H9 (cell line): ENCODE measurements around the gene PTF1A. TPM values are rescaled to one million over a fixed set of nuclear protein-coding genes. Genes with fewer than 3 reads are reported as not detected.

Source experiments
- DNase-seq: peaks from one replicate; pipeline ENCODE4 v3.0.0-alpha.2; 2017
- H2AFZ ChIP-seq: one replicate; pipeline ENCODE4 v1.6.1; 2013; ENCODE audit warnings: mild to moderate bottlenecking, low read length, control low read depth, moderate library complexity
- H2AK5ac ChIP-seq: 2 replicates; pipeline ENCODE4 v1.6.1; 2013; ENCODE audit warnings: low read length, control low read depth, mixed read lengths; ENCODE audit not compliant: insufficient read length
- H2BK120ac ChIP-seq: one replicate; pipeline ENCODE4 v1.6.1; 2013; ENCODE audit warnings: low read depth, mild to moderate bottlenecking, low read length, control low read depth, inconsistent platforms; ENCODE audit not compliant: poor library complexity, severe bottlenecking
- H2BK12ac ChIP-seq: 2 replicates; pipeline ENCODE4 v1.6.1; 2013; ENCODE audit warnings: low read length, control low read depth, mixed read lengths, low read depth; ENCODE audit not compliant: insufficient read length
- H2BK15ac ChIP-seq: 2 replicates; pipeline ENCODE4 v1.6.1; 2013; ENCODE audit warnings: low read depth, low read length, control low read depth
- H2BK20ac ChIP-seq: one replicate; pipeline ENCODE4 v1.6.1; 2013; ENCODE audit warnings: low read depth, mild to moderate bottlenecking, low read length, control low read depth, inconsistent platforms; ENCODE audit not compliant: poor library complexity, severe bottlenecking
- H2BK5ac ChIP-seq: 2 replicates; pipeline ENCODE4 v1.6.1; 2013; ENCODE audit warnings: low read length, control low read depth, mixed read lengths; ENCODE audit not compliant: insufficient read length
- H3K14ac ChIP-seq: 2 replicates; pipeline ENCODE4 v1.6.1; 2013; ENCODE audit warnings: low read length, control low read depth; ENCODE audit not compliant: insufficient read depth
- H3K18ac ChIP-seq: 2 replicates; pipeline ENCODE4 v1.6.1; 2013; ENCODE audit warnings: low read depth, mild to moderate bottlenecking, mixed read lengths, low read length, control low read depth; ENCODE audit not compliant: insufficient read length
- H3K23ac ChIP-seq: 2 replicates; pipeline ENCODE4 v1.6.1; 2013; ENCODE audit warnings: low read length, control low read depth, mixed read lengths, low read depth; ENCODE audit not compliant: insufficient read length
- H3K23me2 ChIP-seq: 2 replicates; pipeline ENCODE4 v1.6.1; 2013; ENCODE audit warnings: low read depth, mild to moderate bottlenecking, mixed read lengths, low read length, control low read depth; ENCODE audit not compliant: insufficient read length, poor library complexity, severe bottlenecking
- H3K27ac ChIP-seq: 2 replicates; pipeline ENCODE4 v1.5.1; 2013; ENCODE audit warnings: low read length, control low read depth, mixed read lengths, low read depth; ENCODE audit not compliant: insufficient read length
- H3K27me3 ChIP-seq: 2 replicates; pipeline ENCODE4 v1.6.1; 2013; ENCODE audit warnings: low read length, control low read depth, inconsistent platforms; ENCODE audit not compliant: insufficient read depth
- H3K4ac ChIP-seq: 2 replicates; pipeline ENCODE4 v1.6.1; 2013; ENCODE audit warnings: low read depth, mild to moderate bottlenecking, control low read depth, inconsistent platforms, low read length, moderate library complexity
- H3K4me1 ChIP-seq: 2 replicates; pipeline ENCODE4 v1.6.1; 2013; ENCODE audit warnings: low read length, control low read depth, inconsistent platforms; ENCODE audit not compliant: insufficient read depth
- H3K4me2 ChIP-seq: 2 replicates; pipeline ENCODE4 v1.6.1; 2013; ENCODE audit warnings: low read length, control low read depth, mixed read lengths; ENCODE audit not compliant: insufficient read length, insufficient read depth
- H3K56ac ChIP-seq: 2 replicates; pipeline ENCODE4 v1.6.1; 2013; ENCODE audit warnings: low read depth, mild to moderate bottlenecking, mixed read lengths, low read length, control low read depth; ENCODE audit not compliant: insufficient read length
- H3K79me1 ChIP-seq: 2 replicates; pipeline ENCODE4 v1.6.1; 2013; ENCODE audit warnings: low read depth, mild to moderate bottlenecking, moderate library complexity, low read length, control low read depth, inconsistent platforms; ENCODE audit not compliant: insufficient read depth, poor library complexity, severe bottlenecking
- H3K79me2 ChIP-seq: 2 replicates; pipeline ENCODE4 v1.6.1; 2013; ENCODE audit warnings: low read length, control low read depth, inconsistent platforms; ENCODE audit not compliant: insufficient read depth
- H3K9ac ChIP-seq: 2 replicates; pipeline ENCODE4 v1.6.1; 2013; ENCODE audit warnings: low read length, control low read depth, mixed read lengths; ENCODE audit not compliant: insufficient read length; ENCODE audit errors: extremely low read depth
- H3K9me3 ChIP-seq: one replicate; pipeline ENCODE4 v1.6.1; 2013; ENCODE audit warnings: low read depth, low read length, inconsistent platforms; ENCODE audit not compliant: control insufficient read depth
- H3T11ph ChIP-seq: one replicate; pipeline ENCODE4 v1.6.1; 2013; ENCODE audit warnings: mild to moderate bottlenecking, low read length, control low read depth, inconsistent platforms
- H4K20me1 ChIP-seq: one replicate; pipeline ENCODE4 v1.6.1; 2013; ENCODE audit not compliant: control insufficient read depth, insufficient read length, insufficient read depth
- H4K5ac ChIP-seq: 2 replicates; pipeline ENCODE4 v1.6.1; 2013; ENCODE audit warnings: low read depth, mild to moderate bottlenecking, mixed read lengths, low read length, control low read depth; ENCODE audit not compliant: insufficient read length
- H4K8ac ChIP-seq: replicated peaks from 2 replicates; pipeline ENCODE4 v1.6.1; 2013; ENCODE audit warnings: low read length, control low read depth, mixed read lengths, low read depth; ENCODE audit not compliant: insufficient read length
- H4K91ac ChIP-seq: 2 replicates; pipeline ENCODE4 v1.6.1; 2013; ENCODE audit warnings: low read depth, mild to moderate bottlenecking, moderate library complexity, mixed read lengths, low read length, control low read depth; ENCODE audit not compliant: insufficient read length
- H3K27ac Mint-ChIP-seq, 3 experiments: 2 replicates in 2 of 3; 3 replicates in 1 of 3; pipeline ENCODE4 v1.8.0; 2020 to 2021; ENCODE audit warnings: mixed read lengths in 3 of 3, mild to moderate bottlenecking in 1 of 3, moderate library complexity in 1 of 3
- H3K27me3 Mint-ChIP-seq: 2 replicates; pipeline ENCODE4 v1.8.0; 2021; ENCODE audit warnings: low read depth, mild to moderate bottlenecking, moderate library complexity, mixed read lengths
- H3K36me3 Mint-ChIP-seq, 3 experiments: 2 replicates in 2 of 3; 3 replicates in 1 of 3; pipeline ENCODE4 v1.8.0; 2020 to 2021; ENCODE audit warnings: low read depth in 3 of 3, mixed read lengths in 3 of 3; ENCODE audit not compliant: insufficient read depth in 1 of 3
- H3K4me1 Mint-ChIP-seq, 2 experiments: 2 replicates each; pipeline ENCODE4 v1.8.0; 2020; ENCODE audit warnings: mixed read lengths in 2 of 2
- H3K4me3 Mint-ChIP-seq, 2 experiments: 2 replicates in 1 of 2; 3 replicates in 1 of 2; pipeline ENCODE4 v1.8.0; 2020 to 2021; ENCODE audit warnings: mild to moderate bottlenecking in 2 of 2, mixed read lengths in 2 of 2, moderate library complexity in 1 of 2
- H3K9me3 Mint-ChIP-seq, 2 experiments: 2 replicates in 1 of 2; 3 replicates in 1 of 2; pipeline ENCODE4 v1.8.0; 2020; ENCODE audit warnings: mild to moderate bottlenecking in 2 of 2, mixed read lengths in 2 of 2, moderate library complexity in 1 of 2
- CTCF ChIP-seq: fragments of 200-600 bp; sonication (generic); conservative IDR thresholded peaks from 3 replicates; pipeline ENCODE4 v1.8.0; 2021; ENCODE audit warnings: antibody characterized with exemption, mild to moderate bottlenecking
- WGBS: extraction: QIAGEN DNeasy Blood & Tissue Kit; methylation state at CpG from one replicate; pipeline ENCODE4 v1.1.7; 2013; ENCODE audit warnings: missing lambda C conversion rate, low lambda C conversion rate, mixed read lengths; ENCODE audit not compliant: insufficient read length; ENCODE audit errors: extremely low coverage; 5-methylcytosine and 5-hydroxymethylcytosine counted together
- total RNA-seq: library from RNA; stranded (reverse); gene quantifications from 2 replicates; pipeline ENCODE4 v1.2.1, GENCODE V29; 2021

Gene PTF1A
- total RNA-seq, 1 experiment from 2014 or later, result not detected

GRCh38 chr10:23198610-23198939 lies 6.5 kb downstream of the PTF1A start:
- no peaks in the 10 kb centered on the region for H3K4me1 ChIP-seq
- no peak overlapping the region for H3K27ac Mint-ChIP-seq
- peaks cover 0 to under 1% (median 0%) of the 10 kb centered on the region in 3 experiments; a peak in 1 of 7 replicates for H3K36me3 Mint-ChIP-seq
- H2BK120ac ChIP-seq, result no peak overlapping the region
- H3K23me2 ChIP-seq, result peaks cover 4% of the 10 kb centered on the region
- H3K79me2 ChIP-seq, result no peaks in the 10 kb centered on the region
- TF ChIP-seq CTCF, result no peak
- H2AFZ ChIP-seq, result no peak overlapping the region
- no peaks in the 10 kb centered on the region for H4K20me1 ChIP-seq
- H3K23ac ChIP-seq, result no peak overlapping the region
- H3K27me3 Mint-ChIP-seq, result peaks cover 100% of the 10 kb centered on the region
- H4K8ac ChIP-seq, result no peak overlapping the region
- no peaks in the 10 kb centered on the region for H3K9me3 ChIP-seq
- H3K9ac ChIP-seq, result no peak overlapping the region
- no peak for DNase-seq
- no peaks in the 10 kb centered on the region for H3K79me1 ChIP-seq
- H3K4ac ChIP-seq, result no peak overlapping the region
- H3K4me3 Mint-ChIP-seq, result peak overlapping the region; percentile 57 to 72
- no CpG with 5 or more reads among the region's 13 CpGs for WGBS
- no peak overlapping the region for H3K14ac ChIP-seq
- H3K27ac ChIP-seq, result no peak overlapping the region
- no peak overlapping the region for H2BK20ac ChIP-seq
- no peak overlapping the region for H2BK12ac ChIP-seq
- no peak overlapping the region for H3T11ph ChIP-seq
- H4K5ac ChIP-seq, result no peak overlapping the region
- H3K18ac ChIP-seq, result no peak overlapping the region
- no peak overlapping the region for H2BK15ac ChIP-seq
- no peak overlapping the region for H2BK5ac ChIP-seq
- no peak overlapping the region for H4K91ac ChIP-seq
- peak overlapping the region; percentile 64 for H3K4me2 ChIP-seq
- H2AK5ac ChIP-seq, result no peak overlapping the region
- peaks cover 5 to 13% of the 10 kb centered on the region in 2 experiments for H3K9me3 Mint-ChIP-seq
- no peak overlapping the region for H3K56ac ChIP-seq
- H3K4me1 Mint-ChIP-seq, result peaks cover 21 to 49% of the 10 kb centered on the region in 2 experiments
- peaks cover 98% of the 10 kb centered on the region for H3K27me3 ChIP-seq
